Upper lobe of right lung (tissue), 1 donor: ENCODE results near the gene VPS16. TPM values are rescaled to one million over a fixed set of nuclear protein-coding genes. Genes with fewer than 3 reads are reported as not detected.
"Not testable (repeated sequence)": the region's sequence is repeated elsewhere in the genome, so short reads cannot be mapped to it uniquely, and the experiment has no call there.

Experiments
- ATAC-seq: fragments of 200-7000 bp; cut with Tn5 transposase; one replicate; pipeline ENCODE4 v1.9.1; 2020; ENCODE audit warnings: mild to moderate bottlenecking, moderate library complexity
- DNase-seq: peaks from one replicate; pipeline ENCODE4 v3.0.0-alpha.2; 2020
- H3K27ac ChIP-seq: fragments of 200-600 bp; one replicate; pipeline ENCODE4 v1.8.0; 2022
- H3K27me3 ChIP-seq: fragments of 200-600 bp; one replicate; pipeline ENCODE4 v1.8.0; 2022; ENCODE audit warnings: mild to moderate bottlenecking
- H3K36me3 ChIP-seq: fragments of 200-600 bp; one replicate; pipeline ENCODE4 v1.8.0; 2022
- H3K4me1 ChIP-seq: fragments of 200-600 bp; one replicate; pipeline ENCODE4 v1.8.0; 2022
- H3K4me3 ChIP-seq: fragments of 200-600 bp; one replicate; pipeline ENCODE4 v1.8.0; 2022; ENCODE audit warnings: mild to moderate bottlenecking
- H3K9me3 ChIP-seq: fragments of 200-600 bp; one replicate; pipeline ENCODE4 v1.8.0; 2022
- CTCF ChIP-seq: fragments of 200-600 bp; IDR thresholded peaks from one replicate; pipeline ENCODE4 v1.8.0; 2022; ENCODE audit warnings: antibody characterized with exemption
- intact Hi-C: fragments of 100-400 bp; cut with DNase I; formaldehyde crosslinking; loops from one replicate; pipeline ENCODE4 v1.11.0; 2022
- total RNA-seq: library from RNA; stranded (reverse); fragmentation: NEBNext Ultra II Directional; extraction: Animal tissue kit (Norgen Biotek cat#: 25700); gene quantifications from one replicate; pipeline ENCODE4 v1.2.1, GENCODE V29; 2021
- donor health status: DM: no; HTN: yes; CAD: no; lungs with severe emphysema.

The VPS16 gene
- total RNA-seq, 1 donor from 2014 or later, result 34.8 TPM

GRCh38 chr20:2822073-2822472 lies 18.5 kb upstream of the VPS16 start:
- intact Hi-C loops, result no loop called here
- no peak for DNase-seq
- H3K4me3 ChIP-seq, result no peak overlapping the region

GRCh38 chr20:2825761-2826160 lies 14.8 kb upstream of the VPS16 start:
- no peaks in the 10 kb centered on the region for H3K4me1 ChIP-seq
- no peak for ATAC-seq
- no peak for TF ChIP-seq CTCF
- no peak for DNase-seq
- no peaks in the 10 kb centered on the region for H3K9me3 ChIP-seq
- H3K27me3 ChIP-seq, result peaks cover 34% of the 10 kb centered on the region
- intact Hi-C loops, result no loop called here
- no peak overlapping the region for H3K27ac ChIP-seq
- H3K36me3 ChIP-seq, result no peaks in the 10 kb centered on the region
- no peak overlapping the region for H3K4me3 ChIP-seq

More at GRCh38 chr20:2822073-2822472, 18.5 kb upstream of the VPS16 start:
- Histone ChIP-seq H3K36me3 (no peaks in the 10 kb centered on the region), H3K9me3 (no peaks in the 10 kb centered on the region), H3K27ac (no peak overlapping the region), H3K27me3 (peaks cover 50% of the 10 kb centered on the region), H3K4me1 (no peaks in the 10 kb centered on the region)
- ATAC-seq, result peak; percentile 20
- TF ChIP-seq CTCF, result no peak

- Histone ChIP-seq H3K9me3 (no peaks in the 10 kb centered on the region), H3K4me3 (no peak overlapping the region), H3K4me1 (no peaks in the 10 kb centered on the region), H3K27ac (no peak overlapping the region), H3K27me3 (peaks cover 27% of the 10 kb centered on the region), H3K36me3 (no peaks in the 10 kb centered on the region)
- intact Hi-C loops, result no loop called here
- DNase-seq, result no peak
- no peak for ATAC-seq
- TF ChIP-seq CTCF, result no peak
Observed at GRCh38 chr20:2826655-2827054, 13.9 kb upstream of the VPS16 start.

- no peaks in the 10 kb centered on the region for H3K36me3 ChIP-seq
- peaks cover 22% of the 10 kb centered on the region for H3K27me3 ChIP-seq
- no peak overlapping the region for H3K27ac ChIP-seq
- TF ChIP-seq CTCF, result no peak
- no peaks in the 10 kb centered on the region for H3K4me1 ChIP-seq
- ATAC-seq (no peak), DNase-seq (no peak)
- no peaks in the 10 kb centered on the region for H3K9me3 ChIP-seq
- intact Hi-C loops, result no loop called here
- no peak overlapping the region for H3K4me3 ChIP-seq
Observed at GRCh38 chr20:2829376-2829775, 11.2 kb upstream of the VPS16 start.

- peaks cover 17% of the 10 kb centered on the region for H3K27me3 ChIP-seq
- H3K9me3 ChIP-seq, H3K36me3 ChIP-seq, H3K27ac ChIP-seq, DNase-seq, intact Hi-C loops, H3K4me1 ChIP-seq, H3K4me3 ChIP-seq, ATAC-seq: not testable (repeated sequence)
Observed at GRCh38 chr20:2831206-2831605, 9.3 kb upstream of the VPS16 start.

GRCh38 chr20:2833761-2834160 lies 6.8 kb upstream of the VPS16 start:
- intact Hi-C loops, result no loop called here
- no peaks in the 10 kb centered on the region for H3K9me3 ChIP-seq
- H3K27me3 ChIP-seq, result no peaks in the 10 kb centered on the region
- no peak for DNase-seq
- no peaks in the 10 kb centered on the region for H3K4me1 ChIP-seq
- H3K27ac ChIP-seq, result no peak overlapping the region
- H3K36me3 ChIP-seq, result peaks cover 5% of the 10 kb centered on the region
- TF ChIP-seq CTCF, result no peak
- ATAC-seq, result no peak
- H3K4me3 ChIP-seq, result no peak overlapping the region
